CD4-positive, alpha-beta T cell (primary cell): Measurements from ENCODE around the gene BOLA2. TPM values are rescaled to one million over a fixed set of nuclear protein-coding genes. Genes with fewer than 3 reads are reported as not detected.
"Not testable (repeated sequence)": the region's sequence is repeated elsewhere in the genome, so short reads cannot be mapped to it uniquely, and the experiment has no call there.

ENCODE experiments used
- ATAC-seq: fragments of 200-7000 bp; cut with Tn5 transposase; one replicate; pipeline ENCODE4 v1.10.0; 2022; ENCODE audit warnings: mild to moderate bottlenecking; ENCODE audit not compliant: poor library complexity
- CTCF ChIA-PET: fragments of 350-600 bp; sonication (Branson Sonifier 250); formaldehyde crosslinking; loops from one replicate; lab custom pipeline; 2021; ENCODE audit warnings: antibody characterized with exemption, inconsistent platforms; lab: Charles Lee
- POLR2A ChIA-PET: fragments of 350-600 bp; sonication (Branson Sonifier 250); formaldehyde crosslinking; loops from one replicate; lab custom pipeline; 2021; ENCODE audit warnings: antibody characterized with exemption, inconsistent platforms; lab: Charles Lee
- DNase-seq, 14 experiments: peaks; one replicate each; pipeline ENCODE4 v3.0.0-alpha.2; 2013 to 2020; ENCODE audit warnings: mixed read lengths in 2 of 14
- H3K27ac ChIP-seq, 2 donors: one replicate each; pipeline versions ENCODE4 v1.5.1 to v1.7.0; 2013; ENCODE audit warnings: low read length in 2 of 2, low read depth in 1 of 2, mild to moderate bottlenecking in 1 of 2
- H3K27me3 ChIP-seq, 2 experiments: 1 replicate in 1 of 2; 2 replicates in 1 of 2; pipeline versions ENCODE4 v1.6.1 to v1.7.0; 2013; ENCODE audit warnings: low read length in 2 of 2, control low read depth in 1 of 2, mild to moderate bottlenecking in 1 of 2, moderate library complexity in 1 of 2; ENCODE audit not compliant: insufficient read depth in 2 of 2, control insufficient read depth in 1 of 2
- H3K36me3 ChIP-seq: one replicate; pipeline ENCODE4 v1.6.1; 2013; ENCODE audit warnings: low read length, control low read depth; ENCODE audit not compliant: insufficient read depth
- H3K4me1 ChIP-seq: one replicate; pipeline ENCODE4 v1.6.1; 2013; ENCODE audit warnings: low read length, control low read depth; ENCODE audit not compliant: insufficient read depth
- H3K4me3 ChIP-seq: one replicate; pipeline ENCODE4 v1.5.1; 2013; ENCODE audit warnings: mild to moderate bottlenecking, low read length, moderate library complexity
- H3K9me3 ChIP-seq, 2 experiments: 1 replicate in 1 of 2; 2 replicates in 1 of 2; pipeline versions ENCODE4 v1.6.1 to v1.7.0; 2013; ENCODE audit warnings: low read length in 2 of 2, mild to moderate bottlenecking in 2 of 2, control low read depth in 1 of 2, moderate library complexity in 1 of 2; ENCODE audit not compliant: control insufficient read depth in 1 of 2, insufficient read depth in 1 of 2
- H3K27ac Mint-ChIP-seq: one replicate; pipeline ENCODE4 v1.8.0; 2020; ENCODE audit warnings: mixed read lengths
- H3K27me3 Mint-ChIP-seq: one replicate; pipeline ENCODE4 v1.8.0; 2021; ENCODE audit warnings: mixed read lengths
- H3K36me3 Mint-ChIP-seq: one replicate; pipeline ENCODE4 v1.8.0; 2021; ENCODE audit warnings: low read depth, mixed read lengths
- H3K4me1 Mint-ChIP-seq: one replicate; pipeline ENCODE4 v1.8.0; 2021; ENCODE audit warnings: low read depth, mixed read lengths
- H3K4me3 Mint-ChIP-seq: one replicate; pipeline ENCODE4 v1.8.0; 2020; ENCODE audit warnings: mild to moderate bottlenecking, mixed read lengths
- H3K9me3 Mint-ChIP-seq: one replicate; pipeline ENCODE4 v1.8.0; 2020; ENCODE audit warnings: mixed read lengths
- intact Hi-C, 2 experiments: fragments of 100-400 bp; cut with DNase I in 1 of 2; cut with micrococcal nuclease in 1 of 2; formaldehyde crosslinking; loops; one replicate each; pipeline versions ENCODE4 v1.15.1 to v1.9.0; 2023 to 2025; cut with DNase I, micrococcal nuclease
- polyA plus RNA-seq, 2 donors: library from polyadenylated mRNA; unstranded; fragments of 120-200 nt; gene quantifications; one replicate each; pipeline ENCODE4 v1.2.1, GENCODE V29; 2013
- total RNA-seq, 174 experiments: library from RNA in 2 of 174; stranded (reverse) in 2 of 174; gene quantifications; one replicate each; pipeline ENCODE4 v1.2.3 and lab custom pipeline; 2021 to 2026

Gene BOLA2
- total RNA-seq (1 to 10 TPM; 6.2 to 8.9 TPM), total RNA-seq (lab: John Stamatoyannopoulos, UW) (0 reads per million in 172 experiments)
- 14.3 TPM for polyA plus RNA-seq (2013, experiment 1 of 2)
- 7.0 TPM for polyA plus RNA-seq (2013, experiment 2 of 2)

GRCh38 chr16:29454269-29454668, at the start of gene BOLA2, which contains the start of gene SLX1B:
Gene BOLA2, minus strand, starts transcription at chr16:29454351. Its CDS starts 98 bp downstream, at chr16:29454253.
Gene SLX1B, plus strand, starts transcription at chr16:29454533.
- H3K4me1 Mint-ChIP-seq, intact Hi-C loops, H3K4me3 Mint-ChIP-seq, H3K4me1 ChIP-seq, DNase-seq, H3K36me3 ChIP-seq, H3K27ac Mint-ChIP-seq, CTCF ChIA-PET, H3K27ac ChIP-seq, H3K36me3 Mint-ChIP-seq, H3K27me3 ChIP-seq, H3K4me3 ChIP-seq, H3K27me3 Mint-ChIP-seq, POLR2A ChIA-PET, H3K9me3 ChIP-seq, H3K9me3 Mint-ChIP-seq: not testable (repeated sequence)
- peak; percentile 83 for ATAC-seq

- DNase-seq, H3K4me1 ChIP-seq, ATAC-seq, H3K9me3 Mint-ChIP-seq, H3K36me3 ChIP-seq, H3K4me3 ChIP-seq, H3K4me1 Mint-ChIP-seq, H3K4me3 Mint-ChIP-seq, H3K27me3 ChIP-seq, POLR2A ChIA-PET, H3K36me3 Mint-ChIP-seq, H3K9me3 ChIP-seq, H3K27me3 Mint-ChIP-seq, intact Hi-C loops, H3K27ac ChIP-seq, H3K27ac Mint-ChIP-seq, CTCF ChIA-PET: not testable (repeated sequence)
Measured at GRCh38 chr16:29482276-29482675, 28.1 kb upstream of the BOLA2 start.

- H3K36me3 Mint-ChIP-seq, H3K4me3 Mint-ChIP-seq, H3K4me1 Mint-ChIP-seq, H3K9me3 Mint-ChIP-seq, H3K27me3 Mint-ChIP-seq, DNase-seq, H3K4me1 ChIP-seq, CTCF ChIA-PET, POLR2A ChIA-PET, H3K4me3 ChIP-seq, H3K27ac ChIP-seq, intact Hi-C loops, H3K9me3 ChIP-seq, H3K36me3 ChIP-seq, H3K27ac Mint-ChIP-seq, H3K27me3 ChIP-seq: not testable (repeated sequence)
- peak; percentile 51 for ATAC-seq
Measured at GRCh38 chr16:29472065-29472464, 17.9 kb upstream of the BOLA2 start.

- H3K27me3 Mint-ChIP-seq, intact Hi-C loops, CTCF ChIA-PET, H3K4me1 ChIP-seq, H3K36me3 Mint-ChIP-seq, H3K27ac ChIP-seq, H3K4me1 Mint-ChIP-seq, H3K9me3 ChIP-seq, H3K9me3 Mint-ChIP-seq, H3K27me3 ChIP-seq, POLR2A ChIA-PET, H3K36me3 ChIP-seq: not testable (repeated sequence)
- DNase-seq: peak in 10 of 14 experiments; percentile 2 to 75 (median 48)
- peak; percentile 72 for ATAC-seq
- peak overlapping the region; percentile 26 for H3K4me3 ChIP-seq
- H3K4me3 Mint-ChIP-seq: peak overlapping the region; percentile 77
- peak overlapping the region; percentile 79 for H3K27ac Mint-ChIP-seq
Measured at GRCh38 chr16:29469660-29470059, 15.5 kb upstream of the BOLA2 start.

GRCh38 chr16:29467654-29468366, 13.7 kb upstream of the BOLA2 start:
- H3K27ac Mint-ChIP-seq, CTCF ChIA-PET, H3K27me3 Mint-ChIP-seq, POLR2A ChIA-PET, H3K36me3 ChIP-seq, H3K27ac ChIP-seq, H3K9me3 ChIP-seq, intact Hi-C loops, H3K27me3 ChIP-seq, DNase-seq, H3K36me3 Mint-ChIP-seq, H3K9me3 Mint-ChIP-seq, H3K4me1 ChIP-seq, ATAC-seq, H3K4me1 Mint-ChIP-seq, H3K4me3 ChIP-seq, H3K4me3 Mint-ChIP-seq: not testable (repeated sequence)

- intact Hi-C loops, H3K36me3 ChIP-seq, H3K27ac ChIP-seq, DNase-seq, H3K9me3 ChIP-seq, H3K36me3 Mint-ChIP-seq, H3K4me3 ChIP-seq, H3K27ac Mint-ChIP-seq, H3K9me3 Mint-ChIP-seq, H3K4me1 Mint-ChIP-seq, H3K4me1 ChIP-seq, CTCF ChIA-PET, H3K27me3 ChIP-seq, POLR2A ChIA-PET, H3K4me3 Mint-ChIP-seq, H3K27me3 Mint-ChIP-seq: not testable (repeated sequence)
- ATAC-seq: peak; percentile 52
Measured at GRCh38 chr16:29466904-29467303, 12.8 kb upstream of the BOLA2 start.

- CTCF ChIA-PET, H3K27ac Mint-ChIP-seq, H3K4me3 ChIP-seq, H3K36me3 ChIP-seq, H3K27me3 ChIP-seq, H3K36me3 Mint-ChIP-seq, H3K27me3 Mint-ChIP-seq, intact Hi-C loops, H3K27ac ChIP-seq, DNase-seq, H3K4me1 Mint-ChIP-seq, H3K4me1 ChIP-seq, H3K9me3 Mint-ChIP-seq, POLR2A ChIA-PET, H3K4me3 Mint-ChIP-seq, H3K9me3 ChIP-seq: not testable (repeated sequence)
- ATAC-seq: peak; percentile 68
Measured at GRCh38 chr16:29465985-29466824, 12.1 kb upstream of the BOLA2 start.
